BE2C (cell line): ENCODE measurements around the gene ACD.

Source experiments
- DNase-seq: peaks from one replicate; pipeline ENCODE4 v3.0.0-alpha.2; 2020
- H3K27me3 ChIP-seq: fragments of 250-450 bp; sonication (Bioruptor Pico); 2 replicates; pipeline ENCODE4 v1.5.1; 2020; ENCODE audit warnings: mild to moderate bottlenecking
- H3K36me3 ChIP-seq: fragments of 250-450 bp; sonication (Bioruptor Pico); 2 replicates; pipeline ENCODE4 v1.5.1; 2020; ENCODE audit warnings: mild to moderate bottlenecking
- H3K4me1 ChIP-seq: fragments of 250-450 bp; sonication (Bioruptor Pico); 2 replicates; pipeline ENCODE4 v1.5.1; 2020
- H3K4me3 ChIP-seq: 2 replicates; pipeline ENCODE4 v1.5.1; 2011; ENCODE audit warnings: low read depth, low read length
- H3K9me3 ChIP-seq: fragments of 250-450 bp; sonication (Bioruptor Pico); 2 replicates; pipeline ENCODE4 v1.5.1; 2020
- TF ChIP-seq, protein P1 (sequence below): IDR thresholded peaks from 2 replicates; pipeline ENCODE4 v1.5.1; 2012; ENCODE audit warnings: mild to moderate bottlenecking, low read depth, low read length

The ACD gene

DNA sequence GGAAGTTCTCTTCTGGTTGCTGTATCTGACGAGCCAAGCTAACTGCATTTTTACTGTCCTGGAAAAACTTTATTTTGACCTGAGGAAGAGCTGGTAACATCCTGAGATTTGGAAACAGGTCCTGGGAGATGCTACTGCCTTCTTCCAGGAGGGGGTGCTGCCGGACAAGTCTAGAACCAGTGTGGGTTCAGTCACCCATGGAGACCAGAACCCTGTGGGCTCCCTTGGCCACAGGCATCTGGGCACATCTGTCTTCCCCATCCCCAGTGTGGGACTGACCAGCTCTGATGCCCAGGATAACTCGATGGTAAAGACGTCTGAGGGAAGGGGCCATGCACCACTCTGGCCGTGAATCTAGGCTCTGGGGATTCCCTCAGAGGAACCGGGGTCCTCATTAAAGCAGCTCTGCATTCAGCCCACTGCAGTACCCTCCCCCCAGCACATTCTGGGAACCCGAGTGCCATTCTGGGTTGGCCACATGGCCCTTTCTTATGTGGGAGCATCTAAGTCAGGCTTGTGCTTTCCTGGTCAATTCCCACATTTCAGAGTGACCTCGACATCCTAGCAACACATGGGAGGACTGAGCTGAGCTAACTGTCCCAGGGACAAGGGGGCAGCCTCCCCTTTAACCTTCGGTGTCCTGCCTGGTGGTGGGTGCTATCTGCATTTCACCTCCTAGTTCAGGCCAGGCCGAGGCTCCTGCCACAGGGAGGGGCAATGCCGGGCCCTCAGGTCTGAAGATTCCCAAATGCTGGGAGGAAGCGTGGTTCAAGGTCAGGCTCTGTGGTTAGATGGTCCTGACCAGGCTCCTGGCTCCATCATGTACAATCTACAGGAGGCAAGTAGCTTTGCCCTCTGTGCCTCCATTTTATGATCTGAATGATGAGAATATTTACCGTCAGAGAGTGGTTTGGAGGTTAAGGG is 12.9 kb upstream of the ACD start:
- peaks cover 14% of the 10 kb centered on the region for H3K4me1 ChIP-seq
- peak; percentile 88 for DNase-seq
- H3K9me3 ChIP-seq = no peaks in the 10 kb centered on the region
- H3K27me3 ChIP-seq = no peaks in the 10 kb centered on the region
- TF ChIP-seq, protein P1, sequence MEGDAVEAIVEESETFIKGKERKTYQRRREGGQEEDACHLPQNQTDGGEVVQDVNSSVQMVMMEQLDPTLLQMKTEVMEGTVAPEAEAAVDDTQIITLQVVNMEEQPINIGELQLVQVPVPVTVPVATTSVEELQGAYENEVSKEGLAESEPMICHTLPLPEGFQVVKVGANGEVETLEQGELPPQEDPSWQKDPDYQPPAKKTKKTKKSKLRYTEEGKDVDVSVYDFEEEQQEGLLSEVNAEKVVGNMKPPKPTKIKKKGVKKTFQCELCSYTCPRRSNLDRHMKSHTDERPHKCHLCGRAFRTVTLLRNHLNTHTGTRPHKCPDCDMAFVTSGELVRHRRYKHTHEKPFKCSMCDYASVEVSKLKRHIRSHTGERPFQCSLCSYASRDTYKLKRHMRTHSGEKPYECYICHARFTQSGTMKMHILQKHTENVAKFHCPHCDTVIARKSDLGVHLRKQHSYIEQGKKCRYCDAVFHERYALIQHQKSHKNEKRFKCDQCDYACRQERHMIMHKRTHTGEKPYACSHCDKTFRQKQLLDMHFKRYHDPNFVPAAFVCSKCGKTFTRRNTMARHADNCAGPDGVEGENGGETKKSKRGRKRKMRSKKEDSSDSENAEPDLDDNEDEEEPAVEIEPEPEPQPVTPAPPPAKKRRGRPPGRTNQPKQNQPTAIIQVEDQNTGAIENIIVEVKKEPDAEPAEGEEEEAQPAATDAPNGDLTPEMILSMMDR = peak; percentile 94
- H3K36me3 ChIP-seq = no peaks in the 10 kb centered on the region
- H3K4me3 ChIP-seq = no peak overlapping the region

DNA sequence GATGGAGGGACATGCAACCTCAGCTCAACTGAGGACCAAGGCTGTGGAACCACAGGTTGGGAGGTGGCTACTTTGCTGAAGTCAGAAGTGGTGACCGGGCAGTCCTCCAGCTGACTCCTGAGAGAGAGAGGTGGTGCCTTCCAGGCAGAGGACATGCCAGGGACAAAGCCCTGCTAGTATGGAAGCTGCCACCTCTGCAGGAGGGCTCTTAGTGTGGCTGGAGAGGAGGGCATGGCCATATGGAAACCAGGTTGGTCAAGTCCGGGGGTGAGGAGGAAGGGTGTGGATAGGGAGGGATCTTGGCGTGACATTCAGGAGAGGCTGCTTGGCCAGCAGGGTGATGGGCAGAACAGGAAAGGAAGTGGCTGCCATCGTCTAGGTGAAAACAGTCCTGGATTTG is 12.2 kb upstream of the ACD start:
- Histone ChIP-seq H3K27me3 (no peaks in the 10 kb centered on the region), H3K36me3 (no peaks in the 10 kb centered on the region), H3K4me1 (peaks cover 17% of the 10 kb centered on the region), H3K9me3 (no peaks in the 10 kb centered on the region), H3K4me3 (no peak overlapping the region)
- no peak for DNase-seq
- TF ChIP-seq, protein P1 = no peak

DNA sequence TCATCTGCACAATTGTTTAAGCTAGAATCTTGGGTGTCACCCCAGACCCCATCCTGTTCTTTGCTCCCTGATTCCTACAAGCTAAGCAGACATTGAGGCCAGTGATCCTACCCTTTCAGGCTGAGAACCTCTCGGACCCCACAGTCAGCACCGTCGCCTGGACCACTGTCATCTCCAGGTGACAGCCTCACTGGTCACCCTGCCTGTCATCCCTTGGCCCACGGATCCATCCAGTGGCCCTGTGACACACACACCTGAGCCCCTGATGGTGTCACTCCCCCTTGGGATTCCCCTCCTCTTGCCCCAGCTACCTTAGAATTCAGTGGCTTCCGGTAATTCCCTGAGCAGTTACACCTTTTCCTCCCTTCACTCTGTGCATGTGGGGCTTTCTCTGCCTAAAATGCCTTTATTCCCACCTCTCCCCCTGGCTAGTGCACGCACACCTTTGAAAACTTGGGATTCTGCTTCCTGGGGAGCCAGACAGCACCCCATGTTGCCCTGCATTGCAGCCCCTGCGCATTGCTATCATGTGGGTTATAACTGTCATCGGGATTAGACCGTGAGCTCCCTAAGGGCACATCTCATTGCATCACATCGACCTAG is 9.5 kb upstream of the ACD start:
- Histone ChIP-seq H3K9me3 (no peaks in the 10 kb centered on the region), H3K27me3 (no peaks in the 10 kb centered on the region), H3K4me3 (no peak overlapping the region), H3K36me3 (no peaks in the 10 kb centered on the region), H3K4me1 (peaks cover 17% of the 10 kb centered on the region)
- TF ChIP-seq, protein P1 = no peak
- no peak for DNase-seq

DNA sequence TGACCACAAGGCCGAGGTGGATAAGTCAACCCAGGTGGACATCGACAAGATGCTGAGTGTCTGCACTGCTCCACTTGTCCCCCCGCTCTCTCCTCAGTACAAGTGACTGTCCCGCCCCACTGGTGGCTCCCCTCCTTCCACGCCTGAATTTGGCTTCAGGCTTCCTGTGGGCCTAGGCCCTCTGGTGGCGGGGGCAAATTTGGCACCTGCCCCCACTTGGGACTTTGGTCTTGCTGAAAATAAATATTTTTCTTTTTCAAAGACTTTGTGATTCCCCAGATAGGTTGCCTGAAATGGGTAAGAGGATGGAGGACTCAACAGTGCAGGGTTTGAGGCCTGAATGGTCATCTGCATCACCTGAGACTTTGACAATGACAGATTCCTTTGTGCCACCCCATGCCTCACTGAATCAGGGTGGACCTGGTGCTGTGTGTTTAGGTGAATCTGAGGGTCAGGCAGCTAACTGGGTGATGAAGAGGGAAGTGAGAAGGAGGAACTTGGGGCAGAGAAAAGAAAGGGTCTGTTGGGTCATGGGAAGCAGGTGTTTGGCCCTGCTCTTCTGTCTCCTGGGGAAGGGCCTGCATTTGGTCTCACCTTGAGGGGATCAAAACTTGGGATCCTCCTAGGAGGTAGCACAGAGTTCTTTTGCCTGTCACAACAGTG is 8.6 kb upstream of the ACD start:
- Histone ChIP-seq H3K4me3 (no peak overlapping the region), H3K4me1 (peaks cover 14% of the 10 kb centered on the region)
- peak; percentile 14 for DNase-seq

DNA sequence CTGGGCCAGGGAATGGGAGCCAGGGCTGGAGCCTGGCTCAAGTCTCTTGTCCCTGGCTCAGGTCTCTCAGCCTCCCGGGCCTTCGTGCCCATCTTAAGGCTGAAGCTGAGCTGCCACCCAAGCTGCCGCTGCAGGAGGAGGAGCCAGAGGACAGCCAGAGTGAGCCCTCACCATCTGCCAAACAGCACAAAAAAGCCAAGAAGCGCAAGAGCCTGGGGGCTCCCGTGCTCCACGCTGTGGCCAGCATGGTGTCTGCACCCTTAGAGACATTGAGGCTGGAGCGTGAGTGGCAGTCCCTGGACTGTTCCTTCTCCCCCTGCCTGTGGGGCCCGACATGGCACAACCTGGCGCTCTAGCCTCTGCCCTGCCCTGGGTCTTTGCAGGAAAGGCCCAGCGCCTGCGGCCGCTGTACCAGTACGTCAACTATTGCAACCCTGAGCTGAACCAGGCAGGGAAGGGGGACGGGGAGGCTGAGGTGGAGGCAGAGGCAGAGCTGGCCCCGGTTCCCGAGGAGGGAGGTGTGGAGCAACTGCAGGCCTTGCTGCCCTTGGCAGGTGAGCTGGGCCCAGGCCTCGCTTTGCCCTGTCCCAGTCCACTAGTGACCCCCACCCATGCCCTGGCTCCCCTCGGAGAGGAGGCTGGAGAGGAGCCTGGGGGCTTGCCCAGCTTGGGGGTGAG is 7.9 kb upstream of the ACD start:
- TF ChIP-seq, protein P1 = peak; percentile 93
- H3K4me3 ChIP-seq = peak overlapping the region; percentile 69
- no peaks in the 10 kb centered on the region for H3K27me3 ChIP-seq
- H3K36me3 ChIP-seq = no peaks in the 10 kb centered on the region
- DNase-seq = peak; percentile 94
- H3K9me3 ChIP-seq = no peaks in the 10 kb centered on the region
- peaks cover 7% of the 10 kb centered on the region for H3K4me1 ChIP-seq

More for the DNA sequence above, 8.6 kb upstream of the ACD start:
- TF ChIP-seq, protein P1 = peak; percentile 29
- H3K36me3 ChIP-seq = no peaks in the 10 kb centered on the region
- no peaks in the 10 kb centered on the region for H3K9me3 ChIP-seq
- no peaks in the 10 kb centered on the region for H3K27me3 ChIP-seq
